AG08396 (cell line): ENCODE results near the gene CRK.

Source experiments
- DNase-seq: peaks from one replicate; pipeline ENCODE4 v3.0.0; 2012; ENCODE audit warnings: low spot score, mixed read lengths

Gene CRK

GRCh38 chr17:1455797-1456599 lies at the start of gene CRK:
TSS of gene CRK (minus strand) at chr17:1456232. CDS start at chr17:1456117, 115 bp downstream.
- peak; percentile 100 for DNase-seq

- no peak for DNase-seq
Observed at GRCh38 chr17:1505586-1505985, 49.6 kb upstream of the CRK start.

GRCh38 chr17:1504866-1505265 lies 48.8 kb upstream of the CRK start:
- no peak for DNase-seq

GRCh38 chr17:1503699-1504098 lies 47.7 kb upstream of the CRK start:
- DNase-seq: no peak

GRCh38 chr17:1498869-1499268 lies 42.8 kb upstream of the CRK start:
- DNase-seq: peak; percentile 72

- no peak for DNase-seq
Observed at GRCh38 chr17:1498233-1498632, 42.2 kb upstream of the CRK start.

- DNase-seq: no peak
Observed at GRCh38 chr17:1497831-1498230, 41.8 kb upstream of the CRK start.

- no peak for DNase-seq
Observed at GRCh38 chr17:1496869-1497268, 40.8 kb upstream of the CRK start.

GRCh38 chr17:1495265-1495989 lies 39.4 kb upstream of the CRK start:
- DNase-seq: peak; percentile 58

GRCh38 chr17:1494736-1495253 lies 38.8 kb upstream of the CRK start:
- DNase-seq: no peak

- no peak for DNase-seq
Observed at GRCh38 chr17:1494203-1494602, 38.2 kb upstream of the CRK start.

GRCh38 chr17:1493291-1493980 lies 37.4 kb upstream of the CRK start:
- no peak for DNase-seq

- no peak for DNase-seq
Observed at GRCh38 chr17:1492249-1493206, 36.5 kb upstream of the CRK start, which contains the start of gene MYO1C. TSS of gene MYO1C (minus strand) at chr17:1492686. CDS start at chr17:1492487, 199 bp downstream.

- peak; percentile 95 for DNase-seq
Observed at GRCh38 chr17:1491443-1492248, 35.6 kb upstream of the CRK start.

- DNase-seq: peak; percentile 81
Observed at GRCh38 chr17:1490643-1491442, 34.8 kb upstream of the CRK start.

- no peak for DNase-seq
Observed at GRCh38 chr17:1488826-1489270, 32.8 kb upstream of the CRK start.

GRCh38 chr17:1487939-1488825 lies 32.1 kb upstream of the CRK start:
- DNase-seq: peak; percentile 97
